IMR-90 (cell line): ENCODE results near the gene NFATC1. TPM values are rescaled to one million over a fixed set of nuclear protein-coding genes. Genes with fewer than 3 reads are reported as not detected.

Experiments
- ATAC-seq: fragments of 200-7000 bp; cut with Tn5 transposase; 2 replicates; pipeline ENCODE4 v1.9.1; 2020; ENCODE audit warnings: low read depth, mild to moderate bottlenecking, moderate library complexity
- BruUV-seq: library from RNA; stranded (reverse); fragments of 400-500 nt; replicated peaks from 2 replicates; lab custom pipeline; 2021; lab: Mats Ljungman, UMichigan
- CTCF ChIA-PET: fragments of 300-600 bp; formaldehyde crosslinking; extraction: SDS; loops from one replicate; lab custom pipeline; 2021; ENCODE audit warnings: antibody characterized with exemption; lab: Yijun Ruan, JAX
- POLR2A ChIA-PET: fragments of 300-600 bp; sonication (Branson Sonifier 250); formaldehyde crosslinking; loops from one replicate; lab custom pipeline; 2022; ENCODE audit warnings: antibody characterized with exemption; ENCODE audit not compliant: unreplicated experiment; lab: Charles Lee
- DNase-seq: peaks from one replicate; pipeline ENCODE4 v3.0.0; 2013
- H2AFZ ChIP-seq: replicated peaks from 2 replicates; pipeline ENCODE3; 2013; ENCODE audit warnings: low read length, mild to moderate bottlenecking; ENCODE audit not compliant: poor library complexity
- H2AK5ac ChIP-seq: 2 replicates; pipeline ENCODE4 v1.6.1; 2013; ENCODE audit warnings: low read depth, low read length, inconsistent platforms
- H2AK9ac ChIP-seq: replicated peaks from 2 replicates; pipeline ENCODE3; 2013; ENCODE audit warnings: mild to moderate bottlenecking, low read depth, low read length, moderate library complexity; ENCODE audit not compliant: poor library complexity
- H2BK120ac ChIP-seq: 2 replicates; pipeline ENCODE4 v1.6.1; 2013; ENCODE audit warnings: low read depth, low read length, inconsistent platforms
- H2BK15ac ChIP-seq: 3 replicates; pipeline ENCODE4 v1.6.1; 2013; ENCODE audit warnings: low read depth, low read length, inconsistent platforms
- H2BK20ac ChIP-seq: 2 replicates; pipeline ENCODE4 v1.6.1; 2013; ENCODE audit warnings: low read depth, mild to moderate bottlenecking, inconsistent platforms, low read length, moderate library complexity
- H2BK5ac ChIP-seq: 2 replicates; pipeline ENCODE4 v1.6.1; 2013; ENCODE audit warnings: mild to moderate bottlenecking, low read depth, low read length, inconsistent platforms; ENCODE audit not compliant: poor library complexity, severe bottlenecking
- H3K14ac ChIP-seq: replicated peaks from 2 replicates; pipeline ENCODE4 v1.6.1; 2013; ENCODE audit warnings: low read depth, low read length, inconsistent platforms
- H3K18ac ChIP-seq: 2 replicates; pipeline ENCODE4 v1.6.1; 2013; ENCODE audit warnings: low read depth, low read length, control low read depth
- H3K23ac ChIP-seq: 2 replicates; pipeline ENCODE4 v1.6.1; 2013; ENCODE audit warnings: low read depth, low read length, inconsistent platforms
- H3K27ac ChIP-seq: 2 replicates; pipeline ENCODE4 v1.5.1; 2013; ENCODE audit warnings: mild to moderate bottlenecking, control low read depth, low read length; ENCODE audit not compliant: insufficient read depth
- H3K27me3 ChIP-seq: 2 replicates; pipeline ENCODE4 v1.6.1; 2013; ENCODE audit warnings: low read length; ENCODE audit not compliant: control insufficient read depth, insufficient read depth
- H3K36me3 ChIP-seq: 2 replicates; pipeline ENCODE4 v1.6.1; 2013; ENCODE audit warnings: low read length, mixed read lengths; ENCODE audit not compliant: control insufficient read depth, insufficient read depth
- H3K4ac ChIP-seq: 2 replicates; pipeline ENCODE4 v1.6.1; 2013; ENCODE audit warnings: low read depth, low read length, inconsistent platforms
- H3K4me1 ChIP-seq: 2 replicates; pipeline ENCODE4 v1.6.1; 2013; ENCODE audit warnings: low read length, mixed read lengths; ENCODE audit not compliant: control insufficient read depth, insufficient read depth
- H3K4me2 ChIP-seq: 2 replicates; pipeline ENCODE4 v1.6.1; 2013; ENCODE audit warnings: low read depth, mild to moderate bottlenecking, control low read depth, low read length, moderate library complexity
- H3K4me3 ChIP-seq: 2 replicates; pipeline ENCODE4 v1.5.1; 2013; ENCODE audit warnings: low read depth, mild to moderate bottlenecking, control low read depth, low read length, moderate library complexity; ENCODE audit not compliant: insufficient read depth
- H3K56ac ChIP-seq: 2 replicates; pipeline ENCODE4 v1.6.1; 2013; ENCODE audit warnings: low read length, inconsistent platforms; ENCODE audit not compliant: insufficient read depth; ENCODE audit errors: extremely low read depth
- H3K79me1 ChIP-seq, 2 experiments: 2 replicates each; pipeline ENCODE4 v1.6.1; 2013; ENCODE audit warnings: low read length in 2 of 2, inconsistent platforms in 1 of 2, low read depth in 1 of 2
- H3K9ac ChIP-seq: 2 replicates; pipeline ENCODE4 v1.6.1; 2013; ENCODE audit warnings: low read depth, low read length, control low read depth
- H3K9me1 ChIP-seq: 2 replicates; pipeline ENCODE4 v1.6.1; 2013; ENCODE audit warnings: low read length, inconsistent platforms; ENCODE audit not compliant: insufficient read depth
- H3K9me3 ChIP-seq: 2 replicates; pipeline ENCODE4 v1.6.1; 2013; ENCODE audit warnings: low read length; ENCODE audit not compliant: control insufficient read depth, insufficient read depth
- H4K20me1 ChIP-seq: 2 replicates; pipeline ENCODE4 v1.6.1; 2013; ENCODE audit warnings: low read length, inconsistent platforms; ENCODE audit not compliant: insufficient read depth
- H4K5ac ChIP-seq: 2 replicates; pipeline ENCODE4 v1.6.1; 2013; ENCODE audit warnings: mild to moderate bottlenecking, low read depth, low read length, control low read depth
- H4K8ac ChIP-seq, 2 experiments: 2 replicates each; pipeline ENCODE4 v1.6.1; 2013; ENCODE audit warnings: low read depth in 2 of 2, low read length in 2 of 2, control low read depth in 1 of 2, inconsistent platforms in 1 of 2
- H4K91ac ChIP-seq: 2 replicates; pipeline ENCODE4 v1.6.1; 2013; ENCODE audit warnings: low read depth, low read length, inconsistent platforms; ENCODE audit not compliant: insufficient read depth
- BHLHE40 ChIP-seq: fragments of 150-350 bp; IDR thresholded peaks from 2 replicates; pipeline ENCODE4 v1.6.1; 2016; ENCODE audit warnings: mild to moderate bottlenecking, low read depth, low read length
- CEBPB ChIP-seq: IDR thresholded peaks from 2 replicates; pipeline ENCODE4 v1.6.1; 2012; ENCODE audit warnings: low read depth, low read length, improper control_type of control experiment
- CHD1 ChIP-seq: IDR thresholded peaks from 2 replicates; pipeline ENCODE4 v1.6.1; 2012; ENCODE audit warnings: low read depth, low read length, improper control_type of control experiment
- CTCF ChIP-seq: conservative IDR thresholded peaks from 2 replicates; pipeline ENCODE4 v1.5.1; 2012; ENCODE audit warnings: mild to moderate bottlenecking, low read depth, low read length, improper control_type of control experiment
- ELK1 ChIP-seq: fragments of 150-350 bp; IDR thresholded peaks from 2 replicates; pipeline ENCODE4 v1.6.1; 2016; ENCODE audit warnings: low read depth, mild to moderate bottlenecking, low read length, moderate library complexity, borderline replicate concordance
- FOS ChIP-seq: fragments of 150-350 bp; IDR thresholded peaks from 2 replicates; pipeline ENCODE4 v1.6.1; 2016; ENCODE audit warnings: low read depth, low read length
- MAFK ChIP-seq: IDR thresholded peaks from 2 replicates; pipeline ENCODE4 v1.6.1; 2012; ENCODE audit warnings: low read depth, low read length, improper control_type of control experiment
- MAZ ChIP-seq: IDR thresholded peaks from 2 replicates; pipeline ENCODE4 v1.6.1; 2012; ENCODE audit warnings: low read depth, mild to moderate bottlenecking, low read length, improper control_type of control experiment, moderate library complexity, borderline replicate concordance
- MXI1 ChIP-seq: IDR thresholded peaks from 2 replicates; pipeline ENCODE4 v1.6.1; 2012; ENCODE audit warnings: low read depth, mild to moderate bottlenecking, low read length, moderate library complexity, borderline replicate concordance
- NFE2L2 ChIP-seq: fragments of 150-350 bp; IDR thresholded peaks from 2 replicates; pipeline ENCODE4 v1.6.1; 2016; ENCODE audit warnings: low read depth, mild to moderate bottlenecking, low read length
- POLR2A ChIP-seq: IDR thresholded peaks from 2 replicates; pipeline ENCODE4 v1.6.1; 2012; ENCODE audit warnings: mild to moderate bottlenecking, low read depth, low read length
- RAD21 ChIP-seq: IDR thresholded peaks from 2 replicates; pipeline ENCODE4 v1.6.1; 2012; ENCODE audit warnings: low read length, improper control_type of control experiment
- RCOR1 ChIP-seq: IDR thresholded peaks from 2 replicates; pipeline ENCODE4 v1.6.1; 2012; ENCODE audit warnings: mild to moderate bottlenecking, low read length, improper control_type of control experiment; ENCODE audit not compliant: insufficient replicate concordance
- RFX5 ChIP-seq: IDR thresholded peaks from 2 replicates; pipeline ENCODE4 v1.8.0; 2012; ENCODE audit warnings: low read depth, mild to moderate bottlenecking, low read length, moderate library complexity
- SMC3 ChIP-seq: fragments of 150-350 bp; IDR thresholded peaks from 2 replicates; pipeline ENCODE4 v1.6.1; 2016; ENCODE audit warnings: low read depth, mild to moderate bottlenecking, antibody characterized with exemption, low read length, moderate library complexity
- USF2 ChIP-seq: fragments of 150-350 bp; IDR thresholded peaks from 2 replicates; pipeline ENCODE4 v1.6.1; 2017; ENCODE audit warnings: mild to moderate bottlenecking, antibody characterized with exemption, low read length, low read depth
- WGBS, 2 experiments: methylation state at CpG; one replicate each; pipeline versions ENCODE4 v1.1.5 to v1.1.7; 2013; ENCODE audit warnings: missing lambda C conversion rate in 2 of 2; ENCODE audit not compliant: insufficient read length in 1 of 2; ENCODE audit errors: extremely low coverage in 2 of 2; 5-methylcytosine and 5-hydroxymethylcytosine counted together
- dilution Hi-C: fragments of 300-500 bp; cut with HindIII; formaldehyde crosslinking; loops from one replicate; pipeline ENCODE4 v1.14.3; 2018; ENCODE audit warnings: low sequenced_read_pairs; ENCODE audit not compliant: unreplicated experiment
- in situ Hi-C: fragments of 300-500 bp; cut with MboI; formaldehyde crosslinking; loops from 3 replicates; pipeline ENCODE4 v1.14.3; 2019; ENCODE audit warnings: low sequenced_read_pairs, inconsistent platforms, mixed read lengths
- intact Hi-C: fragments of 100-400 bp; cut with micrococcal nuclease; formaldehyde crosslinking; loops from 2 replicates; pipeline ENCODE4 v1.10.0; 2022
- polyA plus RNA-seq, 3 experiments: library from polyadenylated mRNA; depleted of rRNA; stranded (reverse); fragments of >200 nt; gene quantifications; 2 replicates each; pipeline ENCODE4 v1.2.3, GENCODE V29; 2012; ENCODE audit warnings: low replicate concordance in 1 of 3
- total RNA-seq: library from RNA; depleted of rRNA; stranded (reverse); fragments of >200 nt; gene quantifications from 2 replicates; pipeline ENCODE4 v1.2.3, GENCODE V29; 2012

NFATC1 gene
- total and polyA plus RNA-seq, 2 of the 4 experiments (the other 2 are of a cell fraction) = 0.36 to 1.8 TPM

GRCh38 chr18:79402209-79402576 is 6.5 kb downstream of the NFATC1 start:
- Histone ChIP-seq H3K9ac (no peak overlapping the region), H3K4ac (no peak overlapping the region), H3K27me3 (peaks cover 1% of the 10 kb centered on the region; the same call in 1 of the 2 replicates), H3K4me3 (no peak overlapping the region), H2AK9ac (no peak overlapping the region), H3K4me2 (no peak overlapping the region), H3K18ac (no peak overlapping the region), H2BK120ac (no peak overlapping the region), H3K79me1 (no peaks in the 10 kb centered on the region), H3K14ac (no peak overlapping the region), H3K23ac (no peak overlapping the region), H3K27ac (no peak overlapping the region), H3K56ac (no peak overlapping the region), H2BK20ac (no peak overlapping the region), H4K8ac (no peak overlapping the region), H3K4me1 (peaks cover 1% of the 10 kb centered on the region; the same call in 1 of the 2 replicates), H4K91ac (no peak overlapping the region), H3K9me1 (no peaks in the 10 kb centered on the region), H4K20me1 (no peaks in the 10 kb centered on the region), H2AFZ (no peak overlapping the region), H3K36me3 (no peaks in the 10 kb centered on the region), H2BK5ac (no peak overlapping the region), H3K9me3 (no peaks in the 10 kb centered on the region), H2BK15ac (no peak overlapping the region), H4K5ac (no peak overlapping the region), H2AK5ac (no peak overlapping the region)
- ATAC-seq = no peak
- 86% methylated on average over 8 of the region's 16 CpGs; no CpG with 5 or more reads in 1 of the 2 experiments for WGBS, 2 experiments
- POLR2A ChIA-PET = no interaction called here
- no peak for TF ChIP-seq SMC3
- TF ChIP-seq ELK1 = no peak
- no peak for TF ChIP-seq POLR2A
- TF ChIP-seq CEBPB = no peak
- TF ChIP-seq FOS = no peak
- no peak for TF ChIP-seq MAFK
- TF ChIP-seq USF2 = no peak
- TF ChIP-seq BHLHE40 = no peak
- TF ChIP-seq RCOR1 = no peak
- no peak for TF ChIP-seq RFX5
- no peak for TF ChIP-seq NFE2L2
- TF ChIP-seq MXI1 = no peak
- no peak for TF ChIP-seq RAD21
- TF ChIP-seq CTCF = no peak
- TF ChIP-seq MAZ = no peak
- TF ChIP-seq CHD1 = no peak
- no TSS peak for BruUV-seq
- CTCF ChIA-PET = no interaction called here
- dilution Hi-C loops (no loop called here), intact Hi-C loops (no loop called here), in situ Hi-C loops (no loop called here)
- DNase-seq = no peak
